GM18951 (cell line): ENCODE measurements around the gene RPP25.

ENCODE experiments used
- POLR2A ChIP-seq: IDR thresholded peaks from 4 replicates; pipeline ENCODE4 v1.6.1; 2011; ENCODE audit warnings: mild to moderate bottlenecking; ENCODE audit not compliant: insufficient read length, insufficient read depth; ENCODE audit errors: extremely low read depth
- in situ Hi-C: fragments of 300-500 bp; cut with MboI; formaldehyde crosslinking; loops from one replicate; pipeline ENCODE4 v1.12.0; 2022; ENCODE audit warnings: low sequenced_read_pairs, mixed read lengths, inconsistent platforms; ENCODE audit not compliant: unreplicated experiment

RPP25 gene, protein sequence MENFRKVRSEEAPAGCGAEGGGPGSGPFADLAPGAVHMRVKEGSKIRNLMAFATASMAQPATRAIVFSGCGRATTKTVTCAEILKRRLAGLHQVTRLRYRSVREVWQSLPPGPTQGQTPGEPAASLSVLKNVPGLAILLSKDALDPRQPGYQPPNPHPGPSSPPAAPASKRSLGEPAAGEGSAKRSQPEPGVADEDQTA

DNA sequence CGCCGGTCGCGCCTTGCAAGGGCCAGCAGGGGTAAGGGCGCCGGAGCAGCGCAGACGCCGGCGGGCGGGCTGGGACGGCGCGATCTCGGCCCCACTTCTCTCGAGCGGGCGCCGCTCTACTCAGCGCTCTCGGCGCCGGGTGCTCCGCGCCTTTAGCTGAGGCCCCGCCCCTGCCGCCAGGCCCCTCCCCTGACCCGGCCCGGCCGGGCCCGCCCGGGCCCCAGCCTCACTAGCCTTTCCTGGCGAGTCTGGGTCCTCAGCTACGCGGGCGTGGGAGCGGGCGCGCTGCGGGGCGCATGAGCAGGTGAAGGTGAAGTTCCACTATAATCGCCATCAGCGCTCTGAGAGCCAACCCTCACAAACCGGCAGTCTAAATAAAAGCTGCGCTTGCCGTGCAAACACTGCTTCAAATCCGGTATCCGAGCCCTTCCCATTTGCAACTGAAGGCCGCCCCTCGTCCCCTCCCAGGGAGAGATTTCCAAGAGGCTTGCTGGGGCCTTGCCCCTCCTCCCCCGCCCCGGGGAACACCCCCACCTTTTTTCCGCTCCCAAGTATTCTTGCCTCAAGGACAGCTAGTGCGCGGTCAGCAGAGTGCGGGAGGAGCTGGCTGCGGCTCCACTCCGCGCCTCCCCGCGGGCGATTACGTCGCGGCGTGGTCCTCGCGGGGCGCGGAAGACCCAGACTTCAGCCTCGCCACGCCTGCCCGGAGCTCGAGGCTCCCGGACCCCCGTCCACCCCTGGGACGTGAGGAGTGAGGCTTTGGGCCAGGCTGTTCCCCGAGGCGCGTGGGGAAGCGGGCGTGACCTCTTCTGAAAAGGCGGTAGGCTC, at the start of gene RPP25:
Gene RPP25 (minus strand): TSS at position 125 of the 828 bp plus-strand sequence. CDS start 189 bp downstream, outside the sequence.
- in situ Hi-C loops, result no loop called here
- TF ChIP-seq POLR2A, result peak; percentile 68

DNA sequence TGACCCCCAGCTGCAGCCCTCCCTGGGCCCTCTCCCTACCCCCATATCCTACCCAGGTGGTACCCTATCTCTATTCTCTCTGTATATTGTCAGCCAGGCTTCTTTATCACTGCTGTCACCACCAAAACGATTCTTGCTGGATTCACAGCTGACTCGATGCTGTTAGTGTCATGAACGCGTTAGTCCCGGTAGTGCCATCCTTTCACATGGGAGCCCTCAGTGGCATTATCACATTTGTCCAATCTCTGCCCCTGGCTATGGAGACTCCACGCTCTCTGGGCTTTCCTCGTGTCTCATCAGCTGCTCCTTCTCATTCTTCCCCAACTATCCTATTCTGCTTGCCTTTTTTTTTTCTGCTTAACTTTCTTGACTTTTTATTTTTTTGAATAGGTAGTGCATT, 45.8 kb upstream of the RPP25 start:
- no peak for TF ChIP-seq POLR2A
- in situ Hi-C loops, result no loop called here

DNA sequence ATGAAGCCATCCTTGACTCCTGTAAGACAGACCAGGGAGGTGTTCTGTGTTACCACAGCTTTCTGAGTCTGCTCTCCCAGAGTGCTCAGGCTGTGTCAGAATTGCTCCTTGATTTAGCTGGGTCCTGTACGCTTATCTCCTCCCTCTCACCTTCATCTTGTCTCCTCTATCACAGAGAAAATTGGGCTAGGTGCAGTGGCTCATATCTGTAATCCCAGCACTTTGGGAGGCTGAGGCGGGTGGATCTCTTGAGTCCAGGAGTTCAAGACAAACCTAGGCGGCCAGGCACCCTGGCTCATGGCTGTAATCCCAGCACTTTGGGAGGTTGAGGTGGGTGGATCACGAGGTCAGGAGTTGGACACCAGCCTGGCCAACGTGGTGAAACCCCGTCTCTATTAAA, 44.7 kb upstream of the RPP25 start:
- no peak for TF ChIP-seq POLR2A
- in situ Hi-C loops, result no loop called here

DNA sequence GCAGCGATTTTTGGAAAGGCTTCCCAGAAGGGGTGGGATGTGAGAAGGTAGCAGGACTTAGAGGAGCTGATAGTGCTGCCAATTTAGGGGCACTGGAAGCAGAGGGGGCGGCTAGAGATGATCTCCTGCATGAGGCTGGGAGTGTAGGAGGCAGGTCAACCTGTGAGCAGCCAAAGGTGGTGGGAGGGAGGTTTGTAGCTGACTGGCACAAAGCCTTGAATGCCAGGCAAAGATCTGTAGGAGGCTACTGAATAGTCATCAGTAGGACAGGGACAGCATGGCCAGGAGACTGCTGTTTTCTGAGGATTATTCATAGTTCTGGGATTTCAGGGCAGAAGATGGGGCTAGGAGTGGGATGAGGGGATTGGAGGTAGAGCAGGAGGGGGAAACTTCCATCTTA, 41.0 kb upstream of the RPP25 start:
- TF ChIP-seq POLR2A, result no peak
- in situ Hi-C loops, result no loop called here

DNA sequence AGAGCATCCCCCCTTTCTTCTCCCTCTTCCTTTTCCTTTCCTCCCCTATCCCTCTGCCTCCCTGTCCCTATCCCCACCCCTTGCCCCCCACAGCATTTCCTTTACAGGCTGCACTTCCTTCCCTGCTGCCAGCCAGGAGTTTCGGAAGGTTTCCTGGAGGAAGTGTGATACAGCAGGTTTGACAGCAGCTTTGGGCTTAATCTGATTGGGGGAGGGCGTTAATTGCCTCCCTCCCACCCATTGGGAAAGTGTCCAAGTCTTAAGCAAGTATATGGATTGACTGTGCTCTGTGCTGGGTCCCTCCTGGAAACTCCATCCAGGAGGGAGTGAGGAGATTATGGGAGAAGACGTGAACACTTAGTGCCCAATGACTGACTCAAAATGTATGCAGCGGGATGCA, 40.6 kb upstream of the RPP25 start:
- in situ Hi-C loops, result no loop called here
- TF ChIP-seq POLR2A, result no peak

DNA sequence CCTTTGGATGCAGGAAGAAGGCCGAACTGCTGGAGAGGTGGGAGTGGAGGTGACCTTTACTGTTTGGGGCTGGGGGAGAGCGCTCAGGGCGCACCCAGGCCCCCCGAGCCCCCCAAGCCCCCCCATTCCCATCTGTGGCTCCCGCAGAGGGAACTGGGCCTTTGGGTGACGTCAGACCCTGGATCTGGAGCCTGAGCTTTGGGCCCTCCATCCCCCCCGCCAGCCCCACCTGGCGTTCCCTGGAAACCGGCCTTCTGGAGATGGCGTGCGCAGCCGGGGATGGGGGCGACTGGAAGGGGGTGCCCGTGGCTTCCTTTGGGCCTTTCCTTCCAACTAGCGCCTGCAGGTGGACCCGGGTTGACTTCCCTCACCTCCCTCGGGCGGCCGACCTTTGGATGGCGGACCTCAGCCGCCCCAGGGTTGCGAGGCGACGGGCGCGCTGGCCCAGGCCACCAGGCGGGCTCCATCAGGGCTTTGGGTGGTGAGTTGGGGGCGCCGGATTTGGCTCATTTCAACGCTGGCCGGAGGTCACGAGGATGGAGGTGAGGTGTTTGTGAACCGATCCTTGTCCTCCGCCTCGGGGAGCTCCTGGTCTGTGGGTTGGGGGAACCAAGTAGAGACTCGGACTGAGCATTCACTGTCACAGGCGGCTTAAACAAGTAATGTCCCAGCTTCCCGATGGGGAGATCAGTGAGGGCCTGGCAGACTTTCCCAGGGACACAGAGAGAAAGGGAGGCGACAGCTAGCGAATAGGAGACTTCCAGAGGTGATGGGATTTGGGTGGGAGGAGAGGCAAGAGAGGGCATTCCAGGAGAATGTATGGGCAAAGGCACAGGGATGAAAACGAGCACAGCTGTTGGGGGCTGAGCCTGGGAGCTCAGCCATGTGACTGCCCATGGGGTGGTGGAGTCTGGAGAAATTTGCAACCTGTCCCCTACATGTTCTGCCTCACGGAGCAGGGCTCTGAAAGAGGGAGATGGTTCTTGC, 39.5 kb upstream of the RPP25 start:
- no peak for TF ChIP-seq POLR2A

DNA sequence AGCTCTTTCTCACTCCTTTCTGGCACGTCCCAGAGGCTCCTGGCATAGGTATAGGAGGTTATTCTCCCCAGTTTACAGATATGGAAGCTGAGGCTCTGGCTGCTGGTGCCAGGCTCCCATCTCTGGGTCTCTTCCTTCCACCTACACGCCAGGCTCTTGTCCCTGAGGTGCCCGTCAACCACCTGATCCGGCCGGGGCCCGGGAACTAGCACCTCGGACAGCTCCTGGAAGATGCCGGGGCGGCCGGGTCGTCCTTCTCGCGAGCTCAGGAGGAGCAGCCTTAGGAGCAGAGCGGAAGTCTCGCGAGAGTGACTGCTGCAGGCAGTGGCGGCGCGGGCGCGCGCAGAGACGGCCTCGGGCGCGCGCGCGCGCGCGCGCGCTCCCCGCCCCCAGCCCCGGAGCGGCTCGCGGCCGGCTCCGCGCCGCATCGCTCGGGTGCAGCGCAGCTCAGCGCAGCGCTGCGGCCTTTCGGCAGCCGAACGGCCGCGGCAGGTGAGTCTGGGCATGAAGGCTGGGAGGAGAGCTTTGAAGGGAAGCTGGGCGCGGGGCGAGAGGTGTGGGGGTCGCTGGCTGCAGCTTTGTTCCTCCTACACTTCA, 38.7 kb upstream of the RPP25 start, which contains the start of gene SCAMP5:
Gene SCAMP5 (plus strand): TSS at position 382 of the 597 bp plus-strand sequence. CDS start 16,277 bp downstream, outside the sequence.
- TF ChIP-seq POLR2A, result no peak
- in situ Hi-C loops, result no loop called here

More for the DNA sequence above, 39.5 kb upstream of the RPP25 start:
- in situ Hi-C loops, result no loop called here

DNA sequence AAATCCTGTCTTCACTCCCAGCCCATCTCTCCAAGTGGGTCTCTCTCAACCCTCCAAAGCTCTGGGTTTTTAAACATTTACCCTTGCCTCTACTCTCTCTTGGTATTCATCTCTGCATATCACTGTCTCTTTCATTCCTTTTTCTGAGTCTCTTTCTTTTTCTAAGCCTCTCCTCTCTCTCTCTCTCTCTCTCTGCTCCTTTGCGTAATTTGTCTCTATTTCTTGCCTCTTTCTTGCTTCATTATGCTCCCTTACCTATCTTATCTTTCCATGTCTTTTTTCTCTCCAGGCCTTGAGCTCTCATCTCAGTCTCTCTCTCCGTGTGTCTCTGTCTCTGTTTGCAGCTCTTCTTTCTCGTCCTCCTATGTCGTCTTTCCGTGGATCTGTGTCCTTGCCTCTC, 38.1 kb upstream of the RPP25 start:
- in situ Hi-C loops, result no loop called here
- TF ChIP-seq POLR2A, result no peak

DNA sequence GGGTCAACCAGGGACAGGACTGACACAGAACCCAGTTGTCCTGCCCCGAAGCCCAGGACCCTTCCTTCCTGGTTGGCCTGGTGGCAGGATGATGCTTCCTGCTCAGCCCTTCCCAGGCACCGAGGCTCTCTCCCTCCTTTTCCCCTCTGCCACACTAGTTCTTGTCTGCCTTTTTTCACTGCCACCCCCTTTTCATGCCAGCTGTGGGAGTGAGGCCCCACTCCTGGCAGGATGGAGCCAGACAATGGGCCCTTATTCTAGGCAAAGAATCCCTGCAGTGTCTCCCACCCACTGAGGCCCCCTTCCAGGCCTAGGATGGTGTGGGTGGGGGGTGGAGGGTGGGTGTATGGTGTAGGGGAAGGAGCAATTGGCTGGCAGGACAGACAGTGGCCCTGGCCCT, 37.7 kb upstream of the RPP25 start:
- in situ Hi-C loops, result no loop called here
- TF ChIP-seq POLR2A, result no peak

DNA sequence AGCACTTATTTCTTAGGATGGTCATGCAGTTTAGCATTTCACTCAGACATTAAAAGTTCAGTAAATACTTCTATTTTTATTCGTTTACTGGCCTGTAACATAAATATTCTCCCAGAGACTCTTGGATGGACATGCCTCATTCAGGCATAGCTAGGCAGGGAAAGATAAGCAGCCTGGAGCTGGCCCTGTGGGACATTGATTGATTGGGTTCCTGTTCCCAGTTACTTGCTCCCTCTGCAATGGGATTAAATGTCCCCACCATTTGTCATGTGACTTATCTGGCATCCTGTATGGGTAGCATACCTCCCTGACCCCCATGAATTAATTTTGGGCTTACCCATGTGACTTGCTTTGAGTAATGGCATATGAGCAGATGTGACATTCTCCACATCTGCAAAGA, 36.0 kb upstream of the RPP25 start:
- in situ Hi-C loops, result no loop called here
- no peak for TF ChIP-seq POLR2A

DNA sequence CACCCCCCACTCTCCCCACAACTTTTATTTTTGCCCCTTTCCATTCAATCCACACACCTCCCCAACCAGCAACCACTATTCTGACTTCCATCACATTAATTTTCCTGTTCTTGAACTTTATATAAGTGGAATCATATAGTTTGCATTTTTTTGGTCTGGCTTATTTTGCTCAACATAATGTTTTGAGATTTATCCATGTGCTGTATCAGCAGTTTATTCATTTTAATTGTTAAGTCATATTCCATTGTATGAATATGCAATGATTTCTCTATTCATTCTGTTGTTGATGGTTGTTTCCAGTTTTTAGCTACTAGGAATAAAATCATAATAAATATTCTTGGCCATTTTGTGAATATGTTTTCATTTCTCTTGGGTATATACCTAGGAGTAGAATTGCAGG, 33.0 kb upstream of the RPP25 start:
- TF ChIP-seq POLR2A, result no peak

DNA sequence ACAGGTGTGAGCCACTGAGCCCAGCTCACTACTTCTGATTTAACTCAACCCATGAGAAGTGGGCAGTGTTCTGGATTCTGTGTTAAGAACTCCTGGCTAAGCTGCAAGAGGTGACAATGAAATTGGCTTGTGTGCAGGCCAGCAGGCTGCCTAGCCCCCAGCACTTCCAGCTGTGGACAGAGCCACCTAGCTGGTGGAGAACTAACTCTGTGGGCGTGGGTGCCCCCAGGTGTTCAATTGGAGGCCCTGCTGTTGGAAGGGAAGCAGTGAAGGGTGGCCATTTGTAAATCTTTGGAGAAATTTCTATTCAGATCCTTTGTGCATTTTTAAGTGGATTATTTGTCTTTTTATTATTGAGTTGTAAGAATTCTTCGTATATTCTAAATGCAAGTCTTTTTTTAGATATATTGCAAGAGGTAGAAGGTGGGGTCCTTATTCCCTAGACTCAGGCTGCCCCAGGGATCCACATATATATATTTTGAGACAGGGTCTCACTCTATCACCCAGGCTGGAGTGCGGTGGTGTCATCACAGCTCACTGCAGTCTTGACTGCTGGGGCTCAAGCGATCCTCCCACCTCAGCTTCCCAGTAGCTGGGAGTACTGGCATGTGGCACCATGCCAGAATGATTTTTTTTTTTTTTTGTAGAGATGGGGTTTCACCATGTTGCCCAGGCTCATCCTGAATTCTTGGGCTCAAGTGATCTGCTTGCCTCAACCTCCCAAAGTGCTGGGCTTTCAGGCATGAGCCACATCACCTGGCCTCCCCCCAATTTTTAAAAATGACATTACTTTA, 31.6 kb upstream of the RPP25 start:
- in situ Hi-C loops, result no loop called here
- no peak for TF ChIP-seq POLR2A

More for the DNA sequence above, 33.0 kb upstream of the RPP25 start:
- in situ Hi-C loops, result no loop called here
